Suppressor macrophage (primary cell): ENCODE results near the gene MRPS12.
"Not testable (repeated sequence)": the region's sequence is repeated elsewhere in the genome, so short reads cannot be mapped to it uniquely, and the experiment has no call there.

Experiments
- DNase-seq, 4 experiments: peaks; one replicate each; pipeline ENCODE4 v3.0.0-alpha.2; 2020 to 2022
- total RNA-seq, 17 experiments: gene quantifications; one replicate each; lab custom pipeline; 2026; ENCODE audit warnings: mixed read lengths in 6 of 17, inconsistent platforms in 3 of 17; lab: John Stamatoyannopoulos, UW

MRPS12 gene
- total RNA-seq, result 4.4 to 35.0 (median 14.5) reads per million in 17 experiments

- peak; percentile 99 to 100 (median 100) for DNase-seq
Measured at GRCh38 chr19:38930776-38931520, at the start of gene MRPS12. MRPS12 (plus strand) TSS chr19:38930944; CDS start chr19:38931295, 351 bp downstream.

DNA sequence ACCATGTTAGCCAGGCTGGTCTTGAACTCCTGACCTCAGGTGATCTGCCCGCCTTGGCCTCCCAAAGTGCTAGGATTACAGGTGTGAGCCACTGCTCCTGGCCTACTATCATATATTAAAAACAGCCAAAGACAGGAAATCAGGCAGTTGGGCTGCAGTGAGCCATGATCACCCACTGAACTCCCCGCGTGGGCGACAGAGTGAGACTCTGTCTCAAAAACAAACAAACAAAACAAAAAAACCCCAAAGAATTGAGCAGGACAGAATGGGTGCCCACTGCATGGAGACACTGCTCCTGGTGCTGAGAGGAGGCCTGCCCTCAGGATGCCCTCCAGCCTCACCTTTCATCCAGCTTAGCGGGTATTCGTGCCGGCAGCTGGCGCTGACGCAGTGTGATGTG lies 47.5 kb upstream of the MRPS12 start:
- DNase-seq, result no peak

GRCh38 chr19:38884691-38885090 lies 46.1 kb upstream of the MRPS12 start:
- not testable (repeated sequence) for DNase-seq

DNA sequence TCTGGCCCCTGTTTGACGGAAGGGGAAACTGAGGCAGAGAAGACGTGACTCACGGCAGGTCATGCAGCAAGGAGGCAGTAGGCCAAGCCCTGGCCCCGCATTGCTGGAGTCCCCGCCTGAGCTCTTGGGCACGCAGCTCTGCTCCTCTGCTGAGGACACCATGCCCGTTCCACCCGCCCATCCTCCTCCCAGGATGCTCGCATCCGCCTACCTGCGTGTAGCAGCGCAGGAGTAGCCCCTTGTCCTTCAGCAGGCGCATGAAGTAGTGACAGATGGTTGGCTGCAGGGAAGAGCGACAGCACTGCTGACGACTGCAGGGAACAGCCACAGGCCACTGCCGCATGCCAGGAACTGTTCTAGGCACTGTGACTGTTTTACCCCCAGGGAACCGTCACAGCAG lies 41.9 kb upstream of the MRPS12 start:
- DNase-seq, result no peak

DNA sequence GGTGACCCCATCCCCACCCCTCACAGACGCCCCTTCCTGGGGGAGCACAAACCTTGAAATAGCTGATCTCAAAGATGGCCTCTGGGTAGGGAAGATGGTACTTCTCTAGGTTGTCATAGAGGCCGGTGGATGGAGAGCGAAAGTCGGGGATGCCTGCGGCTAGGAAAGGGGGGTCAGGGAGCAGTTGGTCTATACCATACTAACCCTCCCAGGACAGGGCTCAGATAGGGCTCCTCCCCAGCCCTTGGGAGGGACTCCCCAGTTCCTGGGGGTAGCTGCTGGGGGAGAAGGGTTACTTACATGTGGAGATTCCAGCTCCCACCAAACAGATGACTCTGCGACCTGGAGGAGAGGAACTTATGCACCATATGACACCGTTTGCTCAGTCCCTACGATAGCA lies 40.9 kb upstream of the MRPS12 start:
- DNase-seq, result no peak

GRCh38 chr19:38890686-38891085 lies 40.1 kb upstream of the MRPS12 start:
- DNase-seq, result no peak

- no peak for DNase-seq
Measured at GRCh38 chr19:38891771-38892170, 39.0 kb upstream of the MRPS12 start.

- no peak for DNase-seq
Measured at GRCh38 chr19:38892841-38893240, 37.9 kb upstream of the MRPS12 start.

GRCh38 chr19:38893341-38893771 lies 37.4 kb upstream of the MRPS12 start:
- no peak for DNase-seq

- no peak for DNase-seq
Measured at GRCh38 chr19:38894968-38895367, 35.8 kb upstream of the MRPS12 start.

DNA sequence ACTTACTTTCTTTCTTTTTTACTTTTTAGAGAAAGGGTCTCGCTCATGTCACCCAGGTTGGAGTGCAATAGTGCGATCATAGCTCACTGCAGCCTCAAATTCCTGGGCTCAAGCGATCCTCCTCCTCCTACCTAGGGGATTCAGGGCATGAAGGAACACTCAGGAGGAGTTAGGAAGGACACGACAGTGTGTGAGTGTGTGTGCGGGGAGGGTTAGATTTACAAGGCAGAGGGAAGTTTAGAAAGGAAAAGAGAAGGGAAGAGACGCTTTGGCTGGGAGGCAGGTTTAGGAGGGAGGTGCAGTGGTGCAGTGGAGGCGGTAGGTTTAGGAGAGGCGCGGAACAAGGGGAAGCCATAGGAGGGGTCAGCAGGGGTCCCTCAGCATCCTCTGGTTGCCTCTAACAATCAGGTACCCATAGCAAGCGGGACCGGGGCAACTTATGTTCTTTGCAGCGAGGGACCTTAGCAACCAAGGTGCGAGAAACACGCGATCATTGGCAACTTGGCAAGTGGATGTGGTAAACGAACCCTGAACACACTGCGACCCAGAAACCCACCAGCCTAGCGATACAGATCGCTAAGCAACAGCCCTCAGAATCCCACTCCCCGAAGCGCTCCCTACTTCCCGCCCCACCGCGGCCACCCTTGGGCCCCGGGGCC lies 31.8 kb upstream of the MRPS12 start:
- peak; percentile 14 to 45 (median 40) for DNase-seq

DNA sequence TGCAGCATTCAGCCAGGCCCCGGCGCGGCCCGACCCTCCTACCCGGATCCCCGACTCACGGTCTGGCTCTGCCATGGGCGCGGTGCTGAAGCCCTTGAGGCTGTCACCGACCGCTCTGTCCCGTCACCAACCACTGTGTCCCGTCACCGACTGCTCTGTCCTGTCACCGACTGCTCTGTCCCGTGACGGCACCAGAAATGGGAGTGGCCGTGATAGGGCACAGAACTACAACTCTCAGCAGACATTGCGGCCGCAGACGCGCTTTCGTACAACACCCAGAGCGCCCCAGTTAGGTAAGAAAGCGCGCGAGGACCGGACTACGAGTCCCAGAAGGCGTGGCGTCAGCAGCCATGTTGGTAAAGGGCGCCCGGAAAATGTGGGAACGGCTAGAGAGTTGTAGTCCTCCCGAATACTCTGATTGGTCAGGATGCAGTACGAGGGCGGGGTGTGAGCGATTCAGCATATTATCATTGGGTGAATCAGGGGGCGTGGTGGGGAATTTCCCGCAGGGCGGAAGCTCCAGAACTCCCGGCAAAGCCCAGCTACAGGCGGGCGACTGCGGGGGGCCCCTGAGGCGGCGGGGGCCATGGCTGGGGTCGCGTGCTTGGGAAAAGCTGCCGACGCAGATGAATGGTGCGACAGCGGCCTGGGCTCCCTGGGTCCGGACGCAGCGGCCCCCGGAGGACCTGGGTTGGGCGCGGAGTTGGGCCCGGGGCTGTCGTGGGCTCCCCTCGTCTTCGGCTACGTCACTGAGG lies 31.1 kb upstream of the MRPS12 start, which contains the start of the genes NFKBIB and SIRT2:
Gene NFKBIB, plus strand, starts transcription at position 523 of the 755 bp plus-strand sequence. Its CDS starts 64 bp downstream, at position 587.
Gene SIRT2, minus strand, starts transcription at position 172 of the 755 bp plus-strand sequence. Its CDS starts 97 bp downstream, at position 75.
- peak; percentile 100 for DNase-seq

- peak in 3 of 4 experiments; percentile 19 to 82 (median 78) for DNase-seq
Measured at GRCh38 chr19:38900202-38900629, 30.5 kb upstream of the MRPS12 start.

DNA sequence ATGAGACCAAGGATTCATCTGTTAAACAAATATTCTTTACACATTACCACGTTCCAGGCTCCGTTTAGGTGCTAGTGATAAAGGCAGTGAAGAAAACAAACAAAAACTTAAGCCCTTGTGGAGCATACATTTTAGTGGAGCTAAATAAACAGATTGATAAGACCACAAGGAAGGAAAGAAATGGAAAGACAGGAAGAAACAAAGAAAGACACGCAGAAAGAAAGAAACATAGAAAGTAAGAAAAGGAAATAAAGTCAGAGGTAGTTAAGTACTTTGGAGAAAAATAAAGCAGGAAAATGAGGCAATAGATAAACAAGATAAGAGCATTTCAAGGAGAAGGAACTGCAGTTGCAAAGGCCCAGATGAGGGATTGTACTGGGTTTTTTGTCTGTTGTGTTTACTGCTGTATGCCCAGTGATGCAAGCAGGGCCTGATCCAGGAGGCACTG lies 30.0 kb upstream of the MRPS12 start:
- DNase-seq, result peak in 3 of 4 experiments; percentile 13 to 19 (median 17)

DNA sequence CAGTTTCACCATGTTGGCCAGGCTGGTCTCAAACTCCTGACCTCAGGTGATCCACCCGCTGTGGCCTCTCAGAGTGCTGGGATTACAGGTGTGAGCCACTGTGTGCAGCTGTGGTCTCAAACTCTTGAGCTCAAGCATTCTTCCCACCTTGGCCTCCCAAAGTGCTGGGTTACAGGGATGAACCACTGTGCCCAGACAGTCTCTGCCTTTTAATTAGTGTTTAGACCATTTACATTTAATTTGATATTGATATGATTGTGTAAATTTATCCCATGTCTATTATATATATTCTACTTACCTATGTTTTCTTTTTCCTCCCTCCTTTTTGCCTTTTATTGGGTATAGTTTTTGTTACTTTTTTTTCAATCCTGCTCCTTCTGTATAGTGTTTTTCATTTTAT lies 29.1 kb upstream of the MRPS12 start:
- no peak for DNase-seq

- DNase-seq, result peak in 2 of 4 experiments; percentile 24 to 40
Measured at GRCh38 chr19:38904581-38905539, 25.9 kb upstream of the MRPS12 start.

DNA sequence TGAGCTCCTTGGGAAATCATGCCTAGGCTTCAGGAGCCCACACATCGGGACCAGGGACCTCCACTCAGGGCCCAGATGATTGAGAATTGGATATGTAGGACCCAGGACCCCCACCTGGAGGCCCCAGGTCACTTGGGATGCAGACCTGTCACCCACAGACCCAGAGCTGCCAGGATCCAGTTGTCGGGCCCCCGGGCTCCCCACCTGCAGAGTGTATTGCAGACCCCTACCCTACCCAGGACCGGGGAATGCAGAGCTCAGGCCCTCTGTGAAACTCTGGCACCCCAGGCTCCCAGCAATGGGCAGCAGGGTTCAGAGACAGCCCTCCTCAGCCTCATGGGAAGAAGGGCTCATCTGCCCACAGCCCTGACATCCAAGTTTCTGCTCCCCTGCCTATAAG lies 25.1 kb upstream of the MRPS12 start:
- DNase-seq, result no peak

- DNase-seq, result no peak
Measured at GRCh38 chr19:38907227-38907626, 23.5 kb upstream of the MRPS12 start.

DNA sequence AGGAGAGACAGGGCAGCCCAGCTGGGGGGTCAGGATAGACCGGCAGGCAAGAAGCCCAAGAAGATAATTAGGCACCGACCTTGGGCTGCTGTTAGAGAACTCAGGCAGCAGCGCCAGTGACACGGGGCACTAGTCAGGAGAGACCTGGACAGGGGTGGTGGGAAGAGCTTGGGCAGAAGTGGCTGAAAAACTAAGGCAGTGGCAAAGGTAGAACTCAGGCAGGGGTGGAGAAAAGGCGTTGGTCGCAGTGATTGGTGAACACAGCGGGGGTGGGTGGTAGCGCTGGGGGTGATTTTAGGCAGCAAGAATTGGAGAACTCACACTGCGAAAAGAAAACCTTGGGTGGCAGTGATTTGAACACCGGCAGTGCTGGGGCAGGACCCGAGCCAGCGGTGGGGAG lies 23.1 kb upstream of the MRPS12 start:
- no peak for DNase-seq

GRCh38 chr19:38908911-38909310 lies 21.8 kb upstream of the MRPS12 start:
- no peak for DNase-seq

GRCh38 chr19:38910488-38910887 lies 20.3 kb upstream of the MRPS12 start:
- no peak for DNase-seq
